ENCODE results near the gene DENND4A.
"Not testable (repeated sequence)": the region's sequence is repeated elsewhere in the genome, so short reads cannot be mapped to it uniquely, and the experiment has no call there.

DENND4A gene

DNA sequence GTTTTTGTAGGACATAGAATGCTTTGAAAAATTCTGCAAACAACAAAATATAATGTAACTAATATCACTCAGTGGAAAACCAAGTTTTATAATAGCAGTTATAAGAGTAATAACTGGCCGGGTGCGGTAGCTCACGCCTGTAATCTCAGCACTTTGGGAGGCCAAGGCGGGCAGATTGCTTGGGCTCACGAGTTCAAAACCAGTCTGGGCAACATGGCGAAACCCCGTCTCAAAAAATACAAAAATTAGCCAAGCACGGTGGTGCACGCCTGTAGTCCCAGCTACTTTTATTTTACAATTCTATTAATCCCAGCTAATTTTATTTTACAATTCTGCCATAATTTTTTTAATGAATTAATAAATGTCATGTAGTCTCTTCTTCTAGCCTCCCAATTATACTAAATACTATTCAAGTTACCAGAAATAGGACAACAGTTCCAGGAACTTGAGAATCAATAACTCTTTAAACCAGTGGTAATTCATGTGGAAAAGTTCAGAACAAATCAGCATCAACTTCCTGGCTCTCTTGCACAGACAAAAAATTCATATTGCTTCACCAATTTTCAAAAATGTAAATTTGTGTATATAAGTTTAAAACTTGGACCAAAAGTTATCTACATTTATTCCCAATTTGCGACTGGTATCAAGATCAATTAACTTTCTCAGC, 2.2 kb downstream of the DENND4A start:
- no peak for DNase-seq (ENCODE audit: low spot score)
- no peak for FAIRE-seq

DNA sequence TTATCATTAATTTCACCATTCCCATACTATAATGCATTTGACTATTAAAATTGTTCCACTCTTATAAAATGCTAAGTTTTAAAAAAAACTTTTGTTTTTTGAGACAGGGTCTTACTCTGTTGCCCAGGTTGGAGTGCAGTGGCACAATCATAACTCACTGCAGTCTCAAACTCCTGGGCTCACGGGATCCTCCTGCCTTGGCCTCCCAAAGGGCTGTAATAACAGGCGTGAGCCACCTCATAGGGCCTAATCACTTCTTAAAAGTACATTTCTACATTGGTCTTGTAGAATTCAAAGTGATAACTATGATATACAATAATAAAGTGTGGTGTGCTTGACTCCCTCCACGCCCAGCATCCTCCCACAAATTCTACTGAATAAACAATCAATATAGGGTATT, 3.0 kb downstream of the DENND4A start:
- no peak for DNase-seq (ENCODE audit: low spot score)
- no peak for FAIRE-seq

DNA sequence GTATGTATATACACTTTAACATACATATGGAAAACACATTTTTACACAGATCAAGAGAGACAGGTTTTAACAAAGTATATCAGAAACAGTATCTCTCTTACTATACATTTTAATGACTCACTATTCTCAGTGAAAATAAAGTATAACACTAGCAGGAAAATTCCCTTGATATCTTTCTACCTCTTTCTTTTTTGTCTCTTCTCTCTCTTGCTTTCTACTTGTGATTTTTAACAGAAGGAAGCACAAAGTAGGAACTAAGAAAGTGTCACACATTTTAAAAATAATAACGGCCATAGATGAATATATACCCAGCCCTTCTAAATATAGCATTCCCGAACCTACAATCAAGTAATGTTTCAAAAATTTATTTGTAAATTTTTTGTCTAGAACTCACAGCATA, 4.8 kb downstream of the DENND4A start:
- DNase-seq (ENCODE audit: low spot score) (no peak), FAIRE-seq (no peak)

DNA sequence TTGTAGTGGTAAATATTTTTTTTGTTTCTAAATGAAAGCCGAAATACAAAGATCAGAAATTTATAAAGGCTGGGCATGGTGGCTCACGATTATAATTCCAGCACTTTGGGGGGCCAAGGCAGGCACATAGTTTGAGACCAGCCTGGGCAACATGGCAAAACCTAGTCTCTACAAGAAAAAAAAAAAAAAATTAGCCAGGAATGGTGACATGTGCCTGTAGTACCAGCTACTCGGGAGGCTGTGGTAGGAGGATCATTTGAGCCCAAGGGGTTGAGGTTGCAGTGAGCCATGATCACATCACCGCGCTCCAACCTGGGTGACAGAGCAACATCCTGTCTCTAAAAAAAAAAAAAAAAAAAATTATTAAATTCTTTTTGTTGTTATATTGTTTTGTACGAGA, 6.9 kb downstream of the DENND4A start:
- no peak for DNase-seq (ENCODE audit: low spot score)
- no peak for FAIRE-seq

DNA sequence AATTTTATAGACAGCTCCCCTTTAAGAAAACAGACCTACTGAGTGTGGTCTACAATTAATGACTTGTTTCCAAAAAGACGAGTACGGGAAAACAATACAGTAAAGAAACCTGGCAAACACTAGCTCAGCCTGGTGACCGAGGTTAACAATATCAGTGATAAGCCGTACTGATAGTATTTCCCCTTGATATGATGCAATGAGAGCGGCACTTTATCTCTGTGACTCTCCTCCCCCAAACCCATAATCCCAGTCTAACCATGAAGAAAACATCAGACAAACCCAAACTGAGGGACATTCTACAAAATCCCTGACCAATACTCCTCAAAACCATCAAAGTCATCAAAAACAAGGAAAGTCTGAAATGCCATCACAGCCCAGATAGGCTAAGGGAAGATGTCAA, 8.2 kb downstream of the DENND4A start:
- FAIRE-seq (no peak), DNase-seq (ENCODE audit: low spot score) (no peak)

DNA sequence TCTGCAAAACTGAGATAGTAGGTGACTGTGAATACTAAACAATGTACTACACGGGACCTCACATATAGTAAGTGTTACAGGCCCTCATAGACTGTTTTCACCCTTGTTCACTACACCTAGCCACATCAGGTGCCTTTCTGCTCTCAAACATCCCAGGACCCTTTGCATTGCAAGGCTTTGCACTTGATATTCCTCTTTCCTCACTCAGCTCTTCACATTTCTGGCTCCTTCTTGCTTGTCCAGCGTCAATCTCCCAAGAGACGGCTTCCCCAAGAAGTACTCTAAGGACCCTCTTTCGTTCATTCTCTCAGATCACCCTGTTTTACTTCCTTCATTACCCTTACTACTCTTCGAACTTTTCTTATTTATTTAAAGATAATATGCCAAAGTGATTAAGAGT, 10.0 kb downstream of the DENND4A start:
- FAIRE-seq (no peak), DNase-seq (ENCODE audit: low spot score) (no peak)

DNA sequence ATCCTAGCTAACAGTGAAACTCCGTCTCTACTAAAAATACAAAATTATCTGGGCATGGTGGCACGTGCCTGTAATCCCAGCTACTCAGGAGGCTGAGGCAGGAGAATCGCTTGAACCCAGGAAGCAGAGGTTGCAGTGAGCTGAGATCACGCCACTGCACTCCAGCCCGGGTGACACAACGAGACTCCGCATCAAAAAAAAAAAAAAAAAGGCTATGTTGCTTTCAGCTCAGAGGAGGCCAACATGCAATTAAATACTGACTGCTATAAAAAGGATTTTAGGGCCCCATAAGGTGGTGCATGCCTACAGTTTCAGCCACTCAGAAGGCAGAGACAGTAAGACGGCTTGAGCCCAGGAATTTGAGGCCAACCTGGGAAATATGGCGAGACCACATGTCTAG, 13.4 kb downstream of the DENND4A start:
- not testable (repeated sequence) for DNase-seq (ENCODE audit: low spot score)

DNA sequence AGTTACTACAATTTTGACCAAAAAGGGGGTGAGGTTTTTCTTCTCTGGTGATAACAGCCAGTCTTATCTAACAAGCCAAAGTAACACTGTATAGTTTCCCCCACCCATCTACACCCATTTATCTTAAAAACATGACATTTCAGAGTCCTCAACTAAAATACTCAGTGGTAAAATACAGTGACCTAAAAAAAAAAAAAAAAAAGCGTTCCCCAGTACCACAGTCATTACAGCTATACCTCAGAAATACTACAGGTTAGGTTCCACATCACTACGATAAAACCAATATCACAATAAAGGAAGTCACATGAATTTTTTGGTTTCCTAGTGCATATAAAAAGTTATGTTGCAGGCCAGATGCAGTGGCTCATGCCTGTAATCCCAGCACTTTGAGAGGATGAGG, 13.8 kb downstream of the DENND4A start:
- DNase-seq (ENCODE audit: low spot score) (no peak), FAIRE-seq (no peak)

More for the DNA sequence above, 13.4 kb downstream of the DENND4A start:
- FAIRE-seq: not testable (repeated sequence)

DNA sequence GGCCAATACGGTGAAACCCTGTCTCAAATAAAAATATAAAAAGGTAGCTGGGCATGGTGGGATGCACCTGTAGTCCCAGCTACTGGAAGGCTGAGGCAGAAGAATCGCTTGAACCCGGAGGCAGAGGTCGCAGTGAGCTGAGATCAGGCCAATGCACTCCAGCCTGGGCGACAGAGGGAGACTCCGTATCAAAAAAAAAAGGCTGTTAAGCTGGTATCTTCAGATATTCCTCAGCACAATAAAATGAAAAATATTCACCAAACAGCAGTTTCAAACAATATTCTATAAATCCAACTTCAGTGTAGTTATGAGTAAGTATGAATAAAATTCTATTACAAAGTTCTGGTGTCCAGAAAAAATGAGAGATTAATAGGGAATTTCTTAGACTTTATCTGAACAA, 14.2 kb downstream of the DENND4A start:
- no peak for DNase-seq (ENCODE audit: low spot score)
- FAIRE-seq: no peak

DNA sequence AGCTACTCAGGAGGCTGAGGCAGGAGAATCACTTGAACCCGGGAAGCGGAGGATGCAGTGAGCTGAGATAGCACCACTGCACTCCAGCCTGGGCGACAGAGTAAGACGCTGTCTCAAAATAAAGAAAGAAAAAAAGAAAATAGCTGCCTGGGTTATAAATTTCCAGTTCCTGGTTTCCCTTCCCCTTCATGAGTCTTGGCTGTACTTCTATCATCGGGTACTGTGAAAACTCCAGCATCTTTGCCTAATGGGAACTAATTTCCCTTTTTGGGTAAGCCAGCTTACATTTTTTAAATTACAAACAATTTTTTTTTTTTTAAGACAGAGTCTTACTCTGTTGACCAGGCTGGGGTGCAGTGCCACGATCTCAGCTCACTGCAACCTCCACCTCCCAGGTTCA, 15.0 kb downstream of the DENND4A start:
- DNase-seq (ENCODE audit: low spot score): no peak
- no peak for FAIRE-seq

DNA sequence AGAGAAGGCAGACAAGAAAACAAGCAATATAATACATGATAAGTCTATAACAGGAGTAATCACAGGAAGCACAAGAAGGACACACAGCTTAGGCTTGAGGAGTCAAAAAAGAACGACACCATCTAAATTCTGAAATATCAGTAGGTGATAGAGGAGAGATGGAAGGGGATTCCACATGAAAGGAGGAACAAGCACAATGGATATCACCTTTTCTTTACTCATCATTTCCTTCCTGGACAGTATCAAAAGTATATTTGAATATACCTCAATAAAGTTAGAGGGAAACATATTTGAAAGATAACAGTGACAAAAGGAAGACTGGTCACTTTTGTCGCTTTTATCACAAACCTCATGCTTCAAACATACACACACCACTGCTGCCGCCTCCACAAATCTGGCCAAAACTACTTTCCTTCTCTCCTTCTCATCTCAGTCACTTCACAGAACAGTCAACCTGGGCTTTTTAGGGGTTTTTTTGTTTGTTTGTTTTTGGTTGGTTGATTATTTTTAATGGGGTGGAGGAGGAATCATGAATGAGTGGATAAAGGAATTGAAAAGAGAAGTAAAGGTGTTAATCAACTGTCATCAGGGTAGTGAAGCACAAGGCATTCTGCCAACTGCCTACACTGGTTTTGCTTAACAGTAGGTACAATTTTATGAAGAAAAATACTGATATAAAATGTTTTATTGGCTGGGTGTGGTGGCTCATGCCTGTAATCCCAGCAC, 18.5 kb downstream of the DENND4A start:
- FAIRE-seq (no peak), DNase-seq (ENCODE audit: low spot score) (no peak)

DNA sequence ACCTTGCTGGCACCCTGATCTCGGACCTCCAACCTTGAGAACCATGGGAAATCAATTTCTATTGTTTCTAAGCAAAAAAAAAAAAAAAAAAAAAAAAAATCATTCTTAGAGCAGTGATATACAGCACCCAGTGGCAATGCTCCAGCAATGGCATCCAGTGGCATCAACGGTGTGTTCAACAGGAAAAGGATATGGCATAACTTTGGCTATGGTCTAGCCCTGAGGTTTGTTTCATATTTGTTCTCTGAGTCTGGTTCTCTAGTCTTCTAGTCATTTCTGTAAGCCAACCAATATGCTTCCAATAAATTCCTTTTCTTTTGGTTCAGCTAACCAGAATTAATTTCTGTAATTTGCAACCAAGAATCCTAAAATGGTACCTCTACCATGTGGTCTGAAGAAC, 19.2 kb downstream of the DENND4A start:
- DNase-seq (ENCODE audit: low spot score): no peak
- no peak for FAIRE-seq

DNA sequence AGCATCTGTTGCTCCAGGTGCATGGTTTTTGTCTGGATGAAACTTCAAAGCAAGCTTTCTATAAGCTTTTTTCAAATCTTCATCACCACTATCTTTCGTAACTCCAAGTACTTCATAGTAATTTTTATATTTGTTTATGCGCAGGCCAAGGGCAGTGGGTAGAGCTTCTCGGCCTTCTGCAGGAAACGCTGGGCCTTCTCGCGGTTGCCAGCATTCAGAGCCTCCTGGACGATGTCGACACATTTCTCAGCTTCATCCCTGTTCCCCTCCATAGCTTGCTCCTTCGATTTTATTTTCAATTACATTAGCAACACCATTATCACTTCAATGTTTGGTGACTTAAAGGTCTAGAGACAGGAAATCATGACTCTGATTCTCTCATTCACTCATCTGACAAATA, 20.2 kb downstream of the DENND4A start:
- DNase-seq (ENCODE audit: low spot score) (no peak), FAIRE-seq (no peak)

DNA sequence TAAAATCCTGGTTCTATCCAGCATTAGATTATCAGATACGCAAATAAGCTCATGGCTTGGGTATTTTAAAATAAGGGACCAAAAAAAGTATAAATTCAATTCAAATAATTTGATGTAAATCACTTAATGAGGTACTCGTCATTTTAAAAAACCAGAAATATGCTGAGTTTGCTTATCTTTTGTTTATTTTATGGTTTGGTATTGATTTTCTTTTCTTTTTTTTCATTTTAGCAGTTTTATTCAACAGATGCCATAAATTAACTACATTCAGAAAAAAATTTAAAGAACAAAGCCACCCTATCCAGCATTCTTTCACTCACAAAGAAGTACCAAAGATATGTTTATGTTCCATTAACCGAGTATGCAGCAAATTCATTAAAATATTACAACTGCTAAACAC, 22.6 kb downstream of the DENND4A start:
- no peak for FAIRE-seq

DNA sequence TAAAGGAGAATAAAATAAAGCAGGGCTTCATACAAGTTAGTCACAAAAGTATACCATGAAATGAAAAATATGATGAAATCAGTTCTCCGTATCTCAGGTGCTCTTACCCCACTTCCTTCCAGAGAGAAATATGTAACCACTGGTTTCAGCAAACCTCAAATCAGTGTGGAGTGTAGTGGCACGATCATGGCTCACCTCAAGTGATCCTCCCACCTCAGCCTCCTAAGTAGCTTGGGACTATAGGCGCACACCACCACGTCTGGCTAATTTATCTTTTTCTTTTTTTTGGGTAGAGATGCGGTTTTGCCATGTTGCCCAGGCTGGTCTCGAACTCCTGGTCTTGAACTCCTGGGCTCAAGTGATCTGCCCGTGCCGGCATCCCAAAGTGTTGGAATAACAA, 24.2 kb downstream of the DENND4A start:
- DNase-seq (ENCODE audit: low spot score): no peak
- no peak for FAIRE-seq

More for the DNA sequence above, 22.6 kb downstream of the DENND4A start:
- no peak for DNase-seq (ENCODE audit: low spot score)

DNA sequence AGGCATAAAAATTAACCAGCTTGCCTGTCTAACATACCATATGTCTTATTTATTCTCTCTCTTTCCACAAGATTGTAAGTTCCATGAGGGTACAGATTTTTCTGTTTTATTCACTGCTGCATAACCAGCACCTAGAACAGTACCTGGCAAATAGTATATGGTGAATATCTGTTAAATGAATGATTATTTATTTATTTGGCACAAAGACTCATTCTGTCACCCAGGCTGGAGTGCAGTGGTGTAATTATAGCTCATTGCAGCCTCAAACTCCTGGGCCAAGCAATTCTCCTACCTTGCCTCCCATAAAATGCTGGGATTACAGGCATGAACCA, 24.9 kb downstream of the DENND4A start:
- DNase-seq (ENCODE audit: low spot score): no peak
- FAIRE-seq: no peak

DNA sequence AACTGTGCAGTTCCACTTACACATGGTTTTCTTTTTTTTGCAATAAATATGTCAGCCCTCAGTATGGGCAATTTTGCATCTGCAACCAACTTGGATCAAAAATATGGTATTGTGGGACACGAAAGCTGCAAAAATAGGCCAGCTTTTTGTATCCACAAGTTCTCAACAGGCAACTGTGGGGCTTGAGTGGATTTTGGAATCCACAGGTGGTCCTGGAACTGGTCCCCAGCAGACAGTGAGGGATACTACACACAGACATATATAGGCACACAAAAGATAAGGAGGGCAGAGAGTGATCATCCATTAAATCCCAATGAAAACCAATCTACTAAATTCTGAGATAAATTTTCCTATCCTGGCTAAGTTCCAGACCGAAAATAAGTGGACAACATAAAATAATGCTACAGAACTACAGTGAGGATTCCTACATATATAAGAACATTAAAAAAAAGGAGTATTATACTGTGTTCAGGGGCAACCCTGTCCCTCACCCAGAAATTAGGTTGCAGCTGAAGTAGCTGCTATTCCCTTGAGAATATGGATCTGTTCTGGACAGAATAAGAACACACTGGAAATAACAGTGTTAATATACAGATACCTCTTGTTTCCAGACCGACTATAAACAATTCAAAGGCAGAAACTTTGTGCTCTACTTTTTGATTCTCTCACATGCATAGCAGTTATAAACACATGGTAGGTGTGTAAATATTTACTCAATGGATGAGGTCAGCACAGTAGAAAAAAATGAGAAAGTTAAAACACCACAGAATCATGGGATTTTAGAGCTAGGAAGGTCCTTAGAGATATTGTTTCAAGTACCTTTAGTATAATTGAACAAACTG, 25.4 kb downstream of the DENND4A start:
- no peak for DNase-seq (ENCODE audit: low spot score)
- no peak for FAIRE-seq

DNA sequence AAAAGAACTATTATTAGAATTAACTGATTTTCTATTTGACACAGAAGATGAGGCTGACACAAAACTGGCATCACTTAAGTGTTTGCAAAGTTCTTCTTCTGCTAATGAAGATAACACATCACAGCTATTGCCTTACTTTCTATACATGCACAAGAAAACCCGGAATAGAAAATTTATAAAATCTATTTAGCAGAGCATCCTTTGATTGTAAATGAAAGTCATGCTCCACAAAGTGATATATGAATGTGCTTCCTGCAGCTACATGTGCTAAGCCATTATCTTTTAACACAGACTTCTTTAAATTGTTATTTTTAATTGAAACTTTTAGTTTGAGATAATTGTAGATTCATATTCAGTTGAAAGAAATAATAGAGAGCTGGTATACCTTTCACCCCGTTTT, 27.0 kb downstream of the DENND4A start:
- no peak for DNase-seq (ENCODE audit: low spot score)
- no peak for FAIRE-seq

DNA sequence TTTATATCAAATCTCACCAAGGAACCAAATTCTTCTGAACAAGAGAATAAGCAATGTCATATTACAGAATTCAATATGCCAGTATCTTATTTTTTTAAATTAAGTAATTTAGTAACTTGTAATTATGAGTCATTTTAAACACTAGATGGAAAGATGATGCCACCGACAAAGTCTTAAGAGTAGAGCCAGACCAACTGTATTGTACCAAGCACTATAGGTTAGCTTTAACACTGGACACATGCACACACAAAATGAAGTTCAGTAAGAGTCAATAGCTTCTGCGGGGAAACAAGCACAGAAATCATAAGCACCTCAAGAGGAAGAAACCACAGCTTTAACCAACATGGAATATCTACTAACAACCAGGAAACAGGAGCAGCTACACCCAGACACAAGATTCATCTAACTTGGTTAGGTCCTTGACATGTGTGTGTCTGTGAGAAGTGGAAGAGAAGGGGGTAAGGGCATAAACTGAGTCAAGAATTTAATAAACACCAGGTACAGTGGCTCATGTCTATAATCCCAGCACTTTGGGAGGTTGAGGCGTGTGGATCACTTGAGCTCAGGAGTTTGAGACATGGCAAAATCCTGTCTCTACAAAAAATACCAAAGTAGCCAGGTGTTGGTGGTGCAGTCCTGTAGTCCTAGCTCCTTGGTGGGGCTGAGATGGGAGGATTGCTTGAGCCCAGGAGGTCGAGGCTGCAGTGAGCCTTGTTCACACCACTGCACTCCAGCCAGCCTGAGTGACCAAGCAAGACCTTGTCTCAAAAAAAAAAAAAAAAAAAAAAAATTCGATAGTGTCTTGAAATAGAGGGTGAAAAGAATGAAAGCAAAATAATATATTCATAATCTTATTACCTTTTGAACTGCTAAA, 28.9 kb downstream of the DENND4A start:
- DNase-seq (ENCODE audit: low spot score) (no peak), FAIRE-seq (no peak)

DNA sequence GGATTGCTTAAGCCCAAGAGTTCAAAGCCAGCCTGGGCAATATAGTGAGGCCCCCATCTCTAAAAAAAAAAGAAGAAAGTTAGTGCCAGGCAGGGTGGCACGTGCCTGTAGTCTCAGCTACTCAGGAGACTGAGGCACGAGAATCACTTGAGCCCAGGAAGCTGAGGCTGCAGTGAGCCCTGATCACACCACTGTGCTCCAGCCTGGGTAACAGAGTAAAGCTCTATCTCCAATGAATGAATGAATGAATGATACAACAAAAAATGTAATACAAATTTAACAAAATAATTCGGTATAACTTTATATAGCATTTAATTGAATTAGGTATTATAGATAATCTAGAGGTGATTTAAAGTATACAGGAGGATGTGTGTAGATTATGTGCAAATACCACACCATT, 29.7 kb downstream of the DENND4A start:
- FAIRE-seq (no peak), DNase-seq (ENCODE audit: low spot score) (no peak)

DNA sequence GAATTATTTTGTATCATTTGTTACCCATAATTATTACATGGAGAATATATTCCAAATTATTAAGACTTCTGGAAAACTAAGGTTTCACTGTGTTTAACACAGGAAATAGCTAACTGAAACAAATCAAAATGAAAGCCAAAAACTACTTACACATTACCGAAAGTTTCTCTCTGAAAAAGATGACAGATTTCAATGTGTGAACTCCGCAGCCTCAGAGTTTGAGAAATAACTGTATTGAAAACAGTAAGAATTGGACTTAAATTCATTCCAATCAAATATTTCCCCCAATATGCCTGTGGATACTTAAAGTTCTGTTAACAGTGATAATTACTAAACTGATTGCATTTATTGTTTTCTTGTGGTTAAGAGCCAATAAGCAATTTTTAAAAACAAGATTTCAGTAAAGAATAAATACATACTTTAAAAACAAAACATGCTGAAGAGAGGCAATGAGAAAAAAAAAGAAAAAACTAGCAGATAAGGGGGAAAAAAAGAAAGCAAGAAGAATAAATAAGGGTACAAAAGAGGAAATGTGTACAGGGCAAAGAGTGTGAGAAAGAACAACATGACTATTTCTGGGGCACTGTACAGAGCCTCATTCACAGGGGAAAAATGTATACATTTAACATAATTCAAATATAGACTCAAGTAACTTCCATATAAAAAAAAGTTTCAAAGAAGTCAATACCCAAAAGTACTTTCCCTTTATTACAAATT, 30.7 kb downstream of the DENND4A start:
- no peak for FAIRE-seq
- DNase-seq (ENCODE audit: low spot score): no peak

Measured in RCC 7860 (cell line).